Tibial nerve (tissue), 3 donors: ENCODE measurements around the gene APP.

ENCODE experiments used
- CTCF ChIP-seq, 5 experiments: fragments of 200-600 bp in 3 of 5; fragments of 450-650 bp in 2 of 5; sonication (generic) in 3 of 5; IDR thresholded peaks; one replicate each; pipeline ENCODE4 v1.5.1; 2016 to 2019; ENCODE audit warnings: antibody characterized with exemption in 5 of 5, mild to moderate bottlenecking in 3 of 5, moderate library complexity in 2 of 5
- POLR2A ChIP-seq, 2 donors: fragments of 450-650 bp; IDR thresholded peaks; one replicate each; pipeline ENCODE4 v1.6.1; 2017; ENCODE audit warnings: antibody characterized with exemption in 2 of 2, mild to moderate bottlenecking in 2 of 2, moderate library complexity in 2 of 2

DNA sequence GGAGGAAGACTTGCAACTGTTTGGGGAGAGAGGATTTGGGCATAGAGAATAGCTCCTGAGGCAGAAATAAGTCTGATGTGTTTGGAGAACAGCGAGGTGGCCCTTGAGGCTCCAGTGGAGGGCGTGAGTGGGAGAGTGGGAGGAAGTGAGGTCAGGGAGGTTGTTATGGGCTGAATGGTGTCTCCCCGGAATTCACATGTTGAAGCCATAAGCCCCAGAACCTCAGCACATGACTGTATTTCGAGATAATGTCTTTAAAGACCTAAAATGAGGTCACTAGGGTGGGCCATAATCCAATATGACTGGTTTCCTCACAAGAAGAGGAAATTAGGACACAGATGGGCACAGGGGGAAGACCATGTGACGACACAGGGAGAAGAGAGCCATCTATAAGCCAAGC lies 17.9 kb upstream of the APP start:
- TF ChIP-seq CTCF (IDR thresholded peaks at IDR 0.05) (no peak), POLR2A (IDR thresholded peaks at IDR 0.05) (no peak)
